GM06990 (cell line): ENCODE data around the gene APC2.

Source experiments
- DNase-seq: peaks from one replicate; pipeline ENCODE4 v3.0.0-alpha.2; 2011; ENCODE audit not compliant: insufficient read length; ENCODE audit errors: extremely low read depth
- H3K27me3 ChIP-seq: replicated peaks from 2 replicates; pipeline ENCODE4 v1.6.0; 2011; ENCODE audit warnings: low read length; ENCODE audit not compliant: control insufficient read depth, insufficient read depth
- H3K36me3 ChIP-seq: 2 replicates; pipeline ENCODE4 v1.5.1; 2011; ENCODE audit warnings: low read length; ENCODE audit not compliant: control insufficient read depth, insufficient read depth
- H3K4me3 ChIP-seq: replicated peaks from 2 replicates; pipeline ENCODE4 v1.5.1; 2011; ENCODE audit warnings: low read depth, mild to moderate bottlenecking, control low read depth, low read length
- CTCF ChIP-seq: IDR thresholded peaks from 2 replicates; pipeline ENCODE4 v1.5.1; 2011; ENCODE audit warnings: low read length, control low read depth, mild to moderate bottlenecking, inconsistent platforms; ENCODE audit not compliant: insufficient read depth, poor library complexity, severe bottlenecking

Gene APC2

GRCh38 chr19:1410136-1410786, 39.7 kb upstream of the APC2 start:
- Histone ChIP-seq H3K4me3 (peak overlapping the region; percentile 84; the same call in 1 of the 2 replicates), H3K27me3 (no peaks in the 10 kb centered on the region), H3K36me3 (peaks cover 10% of the 10 kb centered on the region)
- TF ChIP-seq CTCF: no peak
- DNase-seq: no peak

- Histone ChIP-seq H3K4me3 (no peak overlapping the region), H3K27me3 (no peaks in the 10 kb centered on the region), H3K36me3 (peaks cover 13% of the 10 kb centered on the region)
- no peak for DNase-seq
- TF ChIP-seq CTCF: no peak
These were observed 39.1 kb upstream of the APC2 start for GRCh38 chr19:1410789-1411188.

- Histone ChIP-seq H3K4me3 (no peak overlapping the region), H3K36me3 (peaks cover 15% of the 10 kb centered on the region), H3K27me3 (no peaks in the 10 kb centered on the region)
- TF ChIP-seq CTCF: no peak
- DNase-seq: no peak
These were observed 38.4 kb upstream of the APC2 start for GRCh38 chr19:1411255-1412191.

GRCh38 chr19:1412323-1412923, 37.5 kb upstream of the APC2 start:
- TF ChIP-seq CTCF: no peak

GRCh38 chr19:1412995-1413800, 36.7 kb upstream of the APC2 start:
- Histone ChIP-seq H3K27me3 (no peaks in the 10 kb centered on the region), H3K4me3 (no peak overlapping the region), H3K36me3 (peaks cover 17% of the 10 kb centered on the region)
- no peak for TF ChIP-seq CTCF
- DNase-seq: no peak

More at GRCh38 chr19:1412323-1412923, 37.5 kb upstream of the APC2 start:
- H3K27me3 ChIP-seq: no peaks in the 10 kb centered on the region
- H3K36me3 ChIP-seq: peaks cover 16% of the 10 kb centered on the region
- no peak overlapping the region for H3K4me3 ChIP-seq
- DNase-seq: no peak
